ES-I3 (cell line): ENCODE data around the gene LHX4.

ENCODE experiments used
- H3K36me3 ChIP-seq: 2 replicates; pipeline ENCODE4 v1.6.1; 2013; ENCODE audit warnings: mild to moderate bottlenecking, low read length, control low read depth, moderate library complexity; ENCODE audit not compliant: insufficient read depth
- H3K4me1 ChIP-seq: 2 replicates; pipeline ENCODE4 v1.6.1; 2013; ENCODE audit warnings: mild to moderate bottlenecking, control low read depth, low read length; ENCODE audit not compliant: insufficient read depth
- H3K9ac ChIP-seq: 2 replicates; pipeline ENCODE4 v1.6.1; 2013; ENCODE audit warnings: low read depth, mild to moderate bottlenecking, low read length, moderate library complexity
- H3K9me3 ChIP-seq: 2 replicates; pipeline ENCODE4 v1.6.1; 2013; ENCODE audit warnings: mild to moderate bottlenecking, low read length, moderate library complexity; ENCODE audit not compliant: control insufficient read depth, insufficient read depth

LHX4 gene

GRCh38 chr1:180261030-180261429 lies 31.0 kb downstream of the LHX4 start:
- no peaks in the 10 kb centered on the region for H3K36me3 ChIP-seq
- no peak overlapping the region for H3K9ac ChIP-seq

GRCh38 chr1:180261524-180262155 lies 31.6 kb downstream of the LHX4 start:
- no peaks in the 10 kb centered on the region for H3K36me3 ChIP-seq
- H3K4me1 ChIP-seq: peaks cover 6% of the 10 kb centered on the region
- H3K9ac ChIP-seq: no peak overlapping the region
- no peaks in the 10 kb centered on the region for H3K9me3 ChIP-seq

More at GRCh38 chr1:180261030-180261429, 31.0 kb downstream of the LHX4 start:
- Histone ChIP-seq H3K4me1 (peaks cover 6% of the 10 kb centered on the region), H3K9me3 (no peaks in the 10 kb centered on the region)

- Histone ChIP-seq H3K36me3 (no peaks in the 10 kb centered on the region), H3K9me3 (no peaks in the 10 kb centered on the region), H3K4me1 (peaks cover 6% of the 10 kb centered on the region), H3K9ac (no peak overlapping the region)
These were observed 32.8 kb downstream of the LHX4 start for GRCh38 chr1:180262628-180263488.

- H3K9me3 ChIP-seq: no peaks in the 10 kb centered on the region
- H3K36me3 ChIP-seq: no peaks in the 10 kb centered on the region
- H3K9ac ChIP-seq: no peak overlapping the region
- H3K4me1 ChIP-seq: peaks cover 23% of the 10 kb centered on the region
These were observed 34.5 kb downstream of the LHX4 start for GRCh38 chr1:180264595-180264994.

- H3K36me3 ChIP-seq: no peaks in the 10 kb centered on the region
- no peaks in the 10 kb centered on the region for H3K9me3 ChIP-seq
These were observed 35.1 kb downstream of the LHX4 start for GRCh38 chr1:180265201-180265600.

GRCh38 chr1:180265871-180266270 lies 35.8 kb downstream of the LHX4 start:
- Histone ChIP-seq H3K36me3 (no peaks in the 10 kb centered on the region), H3K9ac (no peak overlapping the region), H3K4me1 (peaks cover 34% of the 10 kb centered on the region), H3K9me3 (no peaks in the 10 kb centered on the region)

More at GRCh38 chr1:180265201-180265600, 35.1 kb downstream of the LHX4 start:
- H3K4me1 ChIP-seq: peaks cover 29% of the 10 kb centered on the region
- H3K9ac ChIP-seq: no peak overlapping the region

- H3K9ac ChIP-seq: no peak overlapping the region
- H3K36me3 ChIP-seq: no peaks in the 10 kb centered on the region
- no peaks in the 10 kb centered on the region for H3K9me3 ChIP-seq
- peaks cover 41% of the 10 kb centered on the region for H3K4me1 ChIP-seq
These were observed 36.5 kb downstream of the LHX4 start for GRCh38 chr1:180266275-180267210.

- peaks cover 41% of the 10 kb centered on the region for H3K4me1 ChIP-seq
- H3K9me3 ChIP-seq: no peaks in the 10 kb centered on the region
- H3K36me3 ChIP-seq: no peaks in the 10 kb centered on the region
- no peak overlapping the region for H3K9ac ChIP-seq
These were observed 37.1 kb downstream of the LHX4 start for GRCh38 chr1:180267211-180267561.

GRCh38 chr1:180267761-180268555 lies 37.9 kb downstream of the LHX4 start:
- Histone ChIP-seq H3K9ac (no peak overlapping the region), H3K4me1 (peaks cover 41% of the 10 kb centered on the region), H3K36me3 (no peaks in the 10 kb centered on the region), H3K9me3 (no peaks in the 10 kb centered on the region)

- Histone ChIP-seq H3K9me3 (no peaks in the 10 kb centered on the region), H3K4me1 (peaks cover 41% of the 10 kb centered on the region), H3K36me3 (no peaks in the 10 kb centered on the region), H3K9ac (no peak overlapping the region)
These were observed 38.6 kb downstream of the LHX4 start for GRCh38 chr1:180268556-180269075.

- Histone ChIP-seq H3K4me1 (peaks cover 37% of the 10 kb centered on the region), H3K9me3 (no peaks in the 10 kb centered on the region), H3K36me3 (no peaks in the 10 kb centered on the region), H3K9ac (no peak overlapping the region)
These were observed 39.8 kb downstream of the LHX4 start for GRCh38 chr1:180269645-180270529.

- H3K9ac ChIP-seq: no peak overlapping the region
- H3K9me3 ChIP-seq: peaks cover 2% of the 10 kb centered on the region; the same call in 1 of the 2 replicates
- H3K36me3 ChIP-seq: no peaks in the 10 kb centered on the region
- peaks cover 36% of the 10 kb centered on the region for H3K4me1 ChIP-seq
These were observed 40.6 kb downstream of the LHX4 start for GRCh38 chr1:180270530-180271271.
